ENCODE data around the gene RYR1.
"Not testable (repeated sequence)": the region's sequence is repeated elsewhere in the genome, so short reads cannot be mapped to it uniquely, and the experiment has no call there.

The RYR1 gene

GRCh38 chr19:38564981-38565690, 131.6 kb downstream of the RYR1 start:
- Histone ChIP-seq H3K4me1 (ENCODE audit: control insufficient read depth in 2 of 2, insufficient read depth in 2 of 2, low read length in 2 of 2) (no peaks in the 10 kb centered on the region), H3K36me3 (ENCODE audit: control insufficient read depth in 2 of 2, insufficient read depth in 2 of 2, low read length in 2 of 2) (no peaks in the 10 kb centered on the region), H3K9ac (ENCODE audit: low read depth in 1 of 2, low read length in 2 of 2) (no peak overlapping the region), H3K4me3 (ENCODE audit: low read length in 2 of 2) (no peak overlapping the region), H3K27me3 (ENCODE audit: control insufficient read depth in 2 of 2, insufficient read depth in 2 of 2, low read length in 2 of 2) (peaks cover 8 to 11% of the 10 kb centered on the region in 2 donors), H3K9me3 (ENCODE audit: control insufficient read depth in 2 of 2, low read length in 2 of 2) (no peaks in the 10 kb centered on the region), H3K27ac (ENCODE audit: low read depth in 2 of 2, low read length in 2 of 2) (no peak overlapping the region)

DNA sequence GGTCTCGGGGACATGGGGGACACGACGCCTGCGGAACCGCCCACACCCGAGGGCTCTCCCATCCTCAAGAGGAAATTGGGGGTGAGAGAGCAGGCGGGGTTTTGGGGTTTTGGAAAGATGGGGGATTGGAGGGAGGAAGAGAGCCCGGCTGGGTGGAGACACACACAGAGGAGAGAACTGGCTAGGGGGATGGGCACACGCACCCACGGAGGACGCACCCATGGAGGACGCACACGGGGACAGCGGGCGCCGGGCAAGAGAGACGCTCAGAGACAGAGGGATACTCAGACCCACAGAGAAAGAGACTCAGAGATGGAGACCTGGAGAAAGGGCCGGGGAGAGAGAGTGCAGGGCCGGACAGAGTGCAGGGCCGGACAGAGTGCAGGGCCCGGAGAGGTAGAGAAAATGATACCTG, 132.2 kb downstream of the RYR1 start:
- Histone ChIP-seq H3K27me3 (ENCODE audit: control insufficient read depth in 2 of 2, insufficient read depth in 2 of 2, low read length in 2 of 2) (peaks cover 8 to 11% of the 10 kb centered on the region in 2 donors), H3K9me3 (ENCODE audit: control insufficient read depth in 2 of 2, low read length in 2 of 2) (no peaks in the 10 kb centered on the region), H3K4me3 (ENCODE audit: low read length in 2 of 2) (no peak overlapping the region), H3K4me1 (ENCODE audit: control insufficient read depth in 2 of 2, insufficient read depth in 2 of 2, low read length in 2 of 2) (no peaks in the 10 kb centered on the region), H3K9ac (ENCODE audit: low read depth in 1 of 2, low read length in 2 of 2) (no peak overlapping the region), H3K27ac (ENCODE audit: low read depth in 2 of 2, low read length in 2 of 2) (no peak overlapping the region), H3K36me3 (ENCODE audit: control insufficient read depth in 2 of 2, insufficient read depth in 2 of 2, low read length in 2 of 2) (no peaks in the 10 kb centered on the region)

DNA sequence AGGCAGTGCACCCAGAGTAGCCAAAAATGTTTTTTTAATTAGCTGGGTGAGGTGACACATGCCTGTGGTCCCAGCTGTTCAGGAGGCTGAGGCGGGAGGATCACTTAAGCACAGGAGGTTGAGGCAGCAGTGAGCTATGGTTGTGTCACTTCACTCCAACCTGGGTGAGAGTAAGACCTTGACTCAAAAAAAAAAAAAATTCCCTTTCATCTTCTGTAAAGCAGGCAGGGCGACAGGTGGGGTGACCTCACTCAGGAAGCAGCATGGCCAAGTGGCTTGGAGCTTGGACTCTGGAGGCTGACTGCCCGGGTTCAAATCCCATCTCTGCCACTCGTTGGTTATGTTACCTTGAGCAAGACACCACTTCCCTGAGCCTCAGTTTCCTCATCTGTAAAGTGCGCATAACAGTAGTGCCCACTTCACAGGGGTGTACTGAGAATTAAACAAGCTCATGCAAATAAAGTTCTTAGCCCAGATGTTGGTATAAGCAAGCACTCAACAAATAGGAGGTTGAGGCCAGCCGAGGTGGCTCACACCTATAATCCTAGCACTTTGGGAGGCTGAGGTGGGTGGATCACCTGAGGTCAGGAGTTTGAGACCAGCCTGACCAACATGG, 136.0 kb downstream of the RYR1 start:
- no peaks in the 10 kb centered on the region for H3K4me1 ChIP-seq (ENCODE audit: control insufficient read depth in 2 of 2, insufficient read depth in 2 of 2, low read length in 2 of 2)
- no peaks in the 10 kb centered on the region for H3K36me3 ChIP-seq (ENCODE audit: control insufficient read depth in 2 of 2, insufficient read depth in 2 of 2, low read length in 2 of 2)
- H3K4me3 ChIP-seq (ENCODE audit: low read length in 2 of 2) = no peak overlapping the region
- no peaks in the 10 kb centered on the region for H3K9me3 ChIP-seq (ENCODE audit: control insufficient read depth in 2 of 2, low read length in 2 of 2)
- H3K27me3 ChIP-seq (ENCODE audit: control insufficient read depth in 2 of 2, insufficient read depth in 2 of 2, low read length in 2 of 2) = peaks cover 0 to 7% of the 10 kb centered on the region in 2 donors
- H3K27ac ChIP-seq (ENCODE audit: low read depth in 2 of 2, low read length in 2 of 2) = no peak overlapping the region
- no peak overlapping the region for H3K9ac ChIP-seq (ENCODE audit: low read depth in 1 of 2, low read length in 2 of 2)

DNA sequence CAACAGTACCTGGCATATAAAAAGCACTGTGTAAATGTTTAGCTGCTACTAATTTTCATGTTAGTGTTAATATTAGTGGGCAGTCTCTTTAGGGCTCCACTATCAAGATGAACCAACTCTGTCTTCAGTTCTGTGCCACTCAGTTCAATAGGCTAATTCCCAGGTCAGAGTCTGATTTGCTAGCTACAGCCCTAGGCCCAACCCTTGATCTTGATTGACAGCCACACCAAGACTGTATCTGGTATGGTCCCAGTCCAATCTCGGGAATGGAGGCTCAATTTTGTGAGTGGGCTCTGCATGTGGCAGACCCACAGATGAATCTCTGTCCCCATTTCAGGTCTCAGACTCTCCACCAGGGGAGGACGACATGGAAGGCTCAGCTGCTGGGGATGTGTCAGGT, 138.2 kb downstream of the RYR1 start:
- no peaks in the 10 kb centered on the region for H3K4me1 ChIP-seq (ENCODE audit: control insufficient read depth in 2 of 2, insufficient read depth in 2 of 2, low read length in 2 of 2)
- H3K9me3 ChIP-seq (ENCODE audit: control insufficient read depth in 2 of 2, low read length in 2 of 2) = no peaks in the 10 kb centered on the region
- H3K9ac ChIP-seq (ENCODE audit: low read depth in 1 of 2, low read length in 2 of 2) = no peak overlapping the region
- no peak overlapping the region for H3K4me3 ChIP-seq (ENCODE audit: low read length in 2 of 2)
- H3K27me3 ChIP-seq (ENCODE audit: control insufficient read depth in 2 of 2, insufficient read depth in 2 of 2, low read length in 2 of 2) = no peaks in the 10 kb centered on the region
- no peak overlapping the region for H3K27ac ChIP-seq (ENCODE audit: low read depth in 2 of 2, low read length in 2 of 2)
- no peaks in the 10 kb centered on the region for H3K36me3 ChIP-seq (ENCODE audit: control insufficient read depth in 2 of 2, insufficient read depth in 2 of 2, low read length in 2 of 2)

GRCh38 chr19:38577826-38578225, 144.3 kb downstream of the RYR1 start:
- H3K27me3 ChIP-seq (ENCODE audit: control insufficient read depth in 2 of 2, insufficient read depth in 2 of 2, low read length in 2 of 2) = no peaks in the 10 kb centered on the region
- H3K36me3 ChIP-seq (ENCODE audit: control insufficient read depth in 2 of 2, insufficient read depth in 2 of 2, low read length in 2 of 2) = no peaks in the 10 kb centered on the region
- H3K9ac ChIP-seq (ENCODE audit: low read depth in 1 of 2, low read length in 2 of 2) = no peak overlapping the region

DNA sequence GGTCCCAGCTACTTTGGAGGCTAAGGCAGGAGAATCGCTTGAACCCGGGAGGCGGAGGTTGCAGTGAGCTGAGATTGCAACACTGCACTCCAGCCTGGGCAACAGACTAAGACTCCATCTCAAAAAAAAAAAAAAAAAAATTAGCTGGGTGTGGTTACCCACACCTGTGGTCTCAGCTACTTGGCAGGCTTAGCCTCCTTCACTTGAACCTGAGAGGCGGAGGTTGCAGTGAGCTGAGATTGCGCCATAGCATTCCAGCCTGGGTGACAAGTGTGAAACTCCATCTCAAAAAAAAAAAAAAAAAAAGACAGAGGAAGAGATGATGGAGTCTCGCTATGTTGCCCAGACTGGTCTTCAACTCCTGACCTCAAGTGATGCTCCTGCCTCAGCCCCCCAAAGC, 145.8 kb downstream of the RYR1 start:
- H3K9ac ChIP-seq (ENCODE audit: low read depth in 1 of 2, low read length in 2 of 2); H3K9me3 ChIP-seq (ENCODE audit: control insufficient read depth in 2 of 2, low read length in 2 of 2); H3K27ac ChIP-seq (ENCODE audit: low read depth in 2 of 2, low read length in 2 of 2); H3K27me3 ChIP-seq (ENCODE audit: control insufficient read depth in 2 of 2, insufficient read depth in 2 of 2, low read length in 2 of 2); H3K4me1 ChIP-seq (ENCODE audit: control insufficient read depth in 2 of 2, insufficient read depth in 2 of 2, low read length in 2 of 2); H3K36me3 ChIP-seq (ENCODE audit: control insufficient read depth in 2 of 2, insufficient read depth in 2 of 2, low read length in 2 of 2); H3K4me3 ChIP-seq (ENCODE audit: low read length in 2 of 2): not testable (repeated sequence)

More at GRCh38 chr19:38577826-38578225, 144.3 kb downstream of the RYR1 start:
- Histone ChIP-seq H3K9me3 (ENCODE audit: control insufficient read depth in 2 of 2, low read length in 2 of 2) (no peaks in the 10 kb centered on the region), H3K4me3 (ENCODE audit: low read length in 2 of 2) (no peak overlapping the region), H3K4me1 (ENCODE audit: control insufficient read depth in 2 of 2, insufficient read depth in 2 of 2, low read length in 2 of 2) (no peaks in the 10 kb centered on the region), H3K27ac (ENCODE audit: low read depth in 2 of 2, low read length in 2 of 2) (no peak overlapping the region)

GRCh38 chr19:38580080-38580479, 146.6 kb downstream of the RYR1 start:
- Histone ChIP-seq H3K27me3 (ENCODE audit: control insufficient read depth in 2 of 2, insufficient read depth in 2 of 2, low read length in 2 of 2) (no peaks in the 10 kb centered on the region), H3K36me3 (ENCODE audit: control insufficient read depth in 2 of 2, insufficient read depth in 2 of 2, low read length in 2 of 2) (no peaks in the 10 kb centered on the region), H3K27ac (ENCODE audit: low read depth in 2 of 2, low read length in 2 of 2) (no peak overlapping the region), H3K9ac (ENCODE audit: low read depth in 1 of 2, low read length in 2 of 2) (no peak overlapping the region), H3K9me3 (ENCODE audit: control insufficient read depth in 2 of 2, low read length in 2 of 2) (no peaks in the 10 kb centered on the region), H3K4me1 (ENCODE audit: control insufficient read depth in 2 of 2, insufficient read depth in 2 of 2, low read length in 2 of 2) (no peaks in the 10 kb centered on the region), H3K4me3 (ENCODE audit: low read length in 2 of 2) (no peak overlapping the region)

- Histone ChIP-seq H3K4me3 (ENCODE audit: low read length in 2 of 2) (no peak overlapping the region), H3K27ac (ENCODE audit: low read depth in 2 of 2, low read length in 2 of 2) (no peak overlapping the region), H3K36me3 (ENCODE audit: control insufficient read depth in 2 of 2, insufficient read depth in 2 of 2, low read length in 2 of 2) (peaks cover 0 to 4% of the 10 kb centered on the region in 2 donors), H3K27me3 (ENCODE audit: control insufficient read depth in 2 of 2, insufficient read depth in 2 of 2, low read length in 2 of 2) (no peaks in the 10 kb centered on the region), H3K9ac (ENCODE audit: low read depth in 1 of 2, low read length in 2 of 2) (no peak overlapping the region), H3K4me1 (ENCODE audit: control insufficient read depth in 2 of 2, insufficient read depth in 2 of 2, low read length in 2 of 2) (no peaks in the 10 kb centered on the region), H3K9me3 (ENCODE audit: control insufficient read depth in 2 of 2, low read length in 2 of 2) (no peaks in the 10 kb centered on the region)
Observed at GRCh38 chr19:38583219-38583984, 149.9 kb downstream of the RYR1 start.

DNA sequence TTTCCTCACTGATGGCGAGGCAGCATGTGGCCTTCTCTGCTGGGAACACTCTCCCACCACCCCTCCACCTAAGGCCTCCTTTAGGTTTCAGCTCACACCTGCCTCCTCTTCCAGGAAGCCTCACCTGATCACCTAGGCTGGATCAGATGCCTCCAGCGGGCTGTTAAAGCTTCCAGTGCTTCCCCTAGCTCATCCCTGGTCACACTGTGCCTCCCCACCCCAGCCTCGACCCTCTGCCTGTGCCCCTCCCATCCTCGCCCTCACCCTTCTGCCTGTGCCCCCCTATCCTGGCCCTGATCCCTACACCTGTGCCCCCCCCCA, 150.5 kb downstream of the RYR1 start:
- no peak overlapping the region for H3K27ac ChIP-seq (ENCODE audit: low read depth in 2 of 2, low read length in 2 of 2)
- H3K4me3 ChIP-seq (ENCODE audit: low read length in 2 of 2) = no peak overlapping the region
- H3K9me3 ChIP-seq (ENCODE audit: control insufficient read depth in 2 of 2, low read length in 2 of 2) = no peaks in the 10 kb centered on the region
- H3K27me3 ChIP-seq (ENCODE audit: control insufficient read depth in 2 of 2, insufficient read depth in 2 of 2, low read length in 2 of 2) = no peaks in the 10 kb centered on the region
- H3K4me1 ChIP-seq (ENCODE audit: control insufficient read depth in 2 of 2, insufficient read depth in 2 of 2, low read length in 2 of 2) = no peaks in the 10 kb centered on the region
- H3K9ac ChIP-seq (ENCODE audit: low read depth in 1 of 2, low read length in 2 of 2) = no peak overlapping the region
- peaks cover 0 to 4% of the 10 kb centered on the region in 2 donors for H3K36me3 ChIP-seq (ENCODE audit: control insufficient read depth in 2 of 2, insufficient read depth in 2 of 2, low read length in 2 of 2)

DNA sequence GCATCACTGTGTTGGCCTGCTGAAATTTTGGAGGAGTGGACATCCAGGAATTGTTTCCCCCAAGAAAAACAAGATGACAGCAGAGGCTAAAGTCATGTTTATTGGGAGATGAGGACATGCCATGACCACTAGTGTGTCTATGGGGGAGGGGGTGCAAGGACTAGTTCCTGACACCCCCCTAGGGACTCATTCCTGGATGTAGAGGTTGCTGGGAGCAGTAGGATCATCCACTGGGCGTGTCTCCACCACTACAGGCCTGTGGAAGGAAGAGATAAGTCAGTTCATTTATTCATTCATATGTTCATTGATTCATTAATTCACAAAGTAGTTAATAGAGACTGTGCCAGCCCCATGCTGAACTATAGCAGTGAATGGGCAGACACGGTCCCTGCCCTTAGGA, 154.1 kb downstream of the RYR1 start:
- no peak overlapping the region for H3K9ac ChIP-seq (ENCODE audit: low read depth in 1 of 2, low read length in 2 of 2)
- no peak overlapping the region for H3K4me3 ChIP-seq (ENCODE audit: low read length in 2 of 2)
- H3K4me1 ChIP-seq (ENCODE audit: control insufficient read depth in 2 of 2, insufficient read depth in 2 of 2, low read length in 2 of 2) = no peaks in the 10 kb centered on the region
- peaks cover 0 to 4% of the 10 kb centered on the region in 2 donors for H3K36me3 ChIP-seq (ENCODE audit: control insufficient read depth in 2 of 2, insufficient read depth in 2 of 2, low read length in 2 of 2)
- no peak overlapping the region for H3K27ac ChIP-seq (ENCODE audit: low read depth in 2 of 2, low read length in 2 of 2)
- no peaks in the 10 kb centered on the region for H3K27me3 ChIP-seq (ENCODE audit: control insufficient read depth in 2 of 2, insufficient read depth in 2 of 2, low read length in 2 of 2)
- H3K9me3 ChIP-seq (ENCODE audit: control insufficient read depth in 2 of 2, low read length in 2 of 2) = no peaks in the 10 kb centered on the region
